Left lung (tissue), 10 donors: Measurements from ENCODE around the gene ARL6IP4. TPM values are rescaled to one million over a fixed set of nuclear protein-coding genes. Genes with fewer than 3 reads are reported as not detected.
A peak's percentile ranks its signal among the peaks of the same experiment; 100 is the strongest.

ENCODE experiments used
- ATAC-seq: fragments of 200-7000 bp; cut with Tn5 transposase; one replicate; pipeline ENCODE4 v1.9.1; 2020; ENCODE audit warnings: moderate library complexity
- DNase-seq, 4 donors: peaks; one replicate each; pipeline ENCODE4 v3.0.0-alpha.2; 2013 to 2020
- H3K27ac ChIP-seq, 2 donors: fragments of 200-600 bp; sonication (generic) in 1 of 2; one replicate each; pipeline versions ENCODE4 v1.5.0 to v1.8.0; 2020 to 2021
- H3K27me3 ChIP-seq, 2 donors: fragments of 200-600 bp; sonication (generic) in 1 of 2; one replicate each; pipeline versions ENCODE4 v1.5.0 to v1.8.0; 2020 to 2021
- H3K36me3 ChIP-seq, 2 donors: fragments of 200-600 bp; sonication (generic) in 1 of 2; one replicate each; pipeline versions ENCODE4 v1.5.0 to v1.8.0; 2020 to 2021
- H3K4me1 ChIP-seq, 2 donors: fragments of 200-600 bp; one replicate each; pipeline ENCODE4 v1.8.0; 2021
- H3K4me3 ChIP-seq, 2 donors: fragments of 200-600 bp; sonication (generic) in 1 of 2; one replicate each; pipeline versions ENCODE4 v1.5.0 to v1.8.0; 2020 to 2021; ENCODE audit warnings: mild to moderate bottlenecking in 1 of 2
- H3K9me3 ChIP-seq, 2 donors: fragments of 200-600 bp; sonication (generic) in 1 of 2; one replicate each; pipeline versions ENCODE4 v1.5.0 to v1.8.0; 2020 to 2021
- CTCF ChIP-seq, 2 donors: fragments of 200-600 bp; sonication (generic) in 1 of 2; IDR thresholded peaks; one replicate each; pipeline versions ENCODE4 v1.5.0 to v1.8.0; 2021; ENCODE audit warnings: antibody characterized with exemption in 2 of 2
- intact Hi-C, 2 donors: fragments of 100-400 bp; cut with DNase I; formaldehyde crosslinking; loops; one replicate each; pipeline versions ENCODE4 v1.11.2 to v1.14.2; 2022
- polyA plus RNA-seq, 6 donors: library from polyadenylated mRNA; unstranded; fragments of 120-200 nt; gene quantifications; one replicate each; pipeline ENCODE4 v1.2.1, GENCODE V29; 2013; ENCODE audit not compliant: insufficient read length in 6 of 6
- total RNA-seq, 2 donors: library from RNA; stranded (reverse); fragmentation: NEBNext Ultra II Directional; extraction: Animal tissue kit (Norgen Biotek cat#: 25700); gene quantifications; one replicate each; pipeline ENCODE4 v1.2.1, GENCODE V29; 2021
- donor health status: DM: no; HTN: yes; CAD: no.
- donor health status: DM: no; HTN: no; CAD: no.

Gene ARL6IP4
- total and polyA plus RNA-seq, 8 donors = 122 to 198 (median 158) TPM

- Histone ChIP-seq H3K27ac (no peak overlapping the region), H3K4me3 (no peak overlapping the region), H3K4me1 (peaks cover 34 to 68% of the 10 kb centered on the region in 2 donors), H3K9me3 (no peaks in the 10 kb centered on the region), H3K36me3 (peaks cover 0 to 28% of the 10 kb centered on the region in 2 donors), H3K27me3 (no peaks in the 10 kb centered on the region)
- no peak for ATAC-seq
- no peak for DNase-seq
- no peak for TF ChIP-seq CTCF (IDR thresholded peaks at IDR 0.05)
- intact Hi-C loops = no loop called here
Observed at GRCh38 chr12:122977655-122978392, 2.7 kb upstream of the ARL6IP4 start.

GRCh38 chr12:122978507-122978955 lies 1.9 kb upstream of the ARL6IP4 start:
- H3K4me1 ChIP-seq = peaks cover 38 to 75% of the 10 kb centered on the region in 2 donors

GRCh38 chr12:122979001-122979907 lies 1.2 kb upstream of the ARL6IP4 start:
- H3K4me3 ChIP-seq = peak overlapping the region; percentile 99
- H3K27me3 ChIP-seq = no peaks in the 10 kb centered on the region
- ATAC-seq = no peak
- H3K36me3 ChIP-seq = peaks cover 0 to 40% of the 10 kb centered on the region in 2 donors
- no peaks in the 10 kb centered on the region for H3K9me3 ChIP-seq
- H3K27ac ChIP-seq = peak overlapping the region; percentile 84 to 91
- intact Hi-C loops = no loop called here
- H3K4me1 ChIP-seq = peaks cover 45 to 76% of the 10 kb centered on the region in 2 donors
- TF ChIP-seq CTCF (IDR thresholded peaks at IDR 0.05) = no peak
- DNase-seq = peak in 1 of 4 donors; percentile 71

More at GRCh38 chr12:122978507-122978955, 1.9 kb upstream of the ARL6IP4 start:
- H3K4me3 ChIP-seq = no peak overlapping the region
- no peak for ATAC-seq
- no peak overlapping the region for H3K27ac ChIP-seq
- DNase-seq = peak in 1 of 4 donors; percentile 70
- no peak for TF ChIP-seq CTCF (IDR thresholded peaks at IDR 0.05)
- intact Hi-C loops = no loop called here
- H3K9me3 ChIP-seq = no peaks in the 10 kb centered on the region
- no peaks in the 10 kb centered on the region for H3K27me3 ChIP-seq
- peaks cover 0 to 34% of the 10 kb centered on the region in 2 donors for H3K36me3 ChIP-seq

GRCh38 chr12:122979908-122980182 lies 636 bp upstream of the ARL6IP4 start:
- Histone ChIP-seq H3K27ac (peak overlapping the region; percentile 84 to 91), H3K9me3 (no peaks in the 10 kb centered on the region), H3K4me1 (peaks cover 51 to 82% of the 10 kb centered on the region in 2 donors), H3K27me3 (no peaks in the 10 kb centered on the region), H3K4me3 (peak overlapping the region; percentile 99), H3K36me3 (peaks cover 0 to 41% of the 10 kb centered on the region in 2 donors)
- DNase-seq = no peak
- no peak for ATAC-seq
- no peak for TF ChIP-seq CTCF (IDR thresholded peaks at IDR 0.05)
- intact Hi-C loops = loop anchor here in 1 of 2 donors (5.0 kb wide), 1 partner anchor 257 kb away; no protein-coding TSS in a partner anchor

GRCh38 chr12:122981036-122981471 lies 573 bp downstream of the ARL6IP4 start:
- no peak for TF ChIP-seq CTCF (IDR thresholded peaks at IDR 0.05)
- Histone ChIP-seq H3K9me3 (no peaks in the 10 kb centered on the region), H3K4me1 (peaks cover 52 to 81% of the 10 kb centered on the region in 2 donors), H3K4me3 (peak overlapping the region; percentile 99), H3K27me3 (no peaks in the 10 kb centered on the region), H3K36me3 (peaks cover 0 to 51% of the 10 kb centered on the region in 2 donors), H3K27ac (peak overlapping the region; percentile 84 to 91)
- peak; percentile 7 for ATAC-seq
- intact Hi-C loops = loop anchor here in 1 of 2 donors (5.0 kb wide), 1 partner anchor 256 kb away; no protein-coding TSS in a partner anchor
- DNase-seq = no peak
